Calu3 (cell line): Measurements from ENCODE around the gene TTC38. TPM values are rescaled to one million over a fixed set of nuclear protein-coding genes. Genes with fewer than 3 reads are reported as not detected.

ENCODE experiments used
- BruUV-seq: library from RNA; stranded (reverse); fragments of 400-500 nt; replicated peaks from 2 replicates; lab custom pipeline; 2021; lab: Mats Ljungman, UMichigan
- CTCF ChIA-PET: fragments of 300-600 bp; sonication (Branson Sonifier 250); formaldehyde crosslinking; loops from one replicate; lab custom pipeline; 2022; ENCODE audit warnings: antibody characterized with exemption; lab: Charles Lee
- DNase-seq: peaks from one replicate; pipeline ENCODE4 v3.0.0; 2022
- H3K27ac Mint-ChIP-seq: one replicate; pipeline ENCODE4 v1.8.0; 2022; ENCODE audit warnings: mixed read lengths; ENCODE audit not compliant: unreplicated experiment
- H3K27me3 Mint-ChIP-seq: one replicate; pipeline ENCODE4 v1.8.0; 2022; ENCODE audit warnings: mixed read lengths; ENCODE audit not compliant: unreplicated experiment
- H3K36me3 Mint-ChIP-seq: one replicate; pipeline ENCODE4 v1.8.0; 2022; ENCODE audit warnings: mild to moderate bottlenecking, moderate library complexity, mixed read lengths; ENCODE audit not compliant: insufficient read depth, unreplicated experiment
- H3K4me1 Mint-ChIP-seq: one replicate; pipeline ENCODE4 v1.8.0; 2022; ENCODE audit warnings: mild to moderate bottlenecking, low read depth, mixed read lengths; ENCODE audit not compliant: unreplicated experiment
- H3K4me3 Mint-ChIP-seq: one replicate; pipeline ENCODE4 v1.8.0; 2022; ENCODE audit warnings: mild to moderate bottlenecking, low read depth, moderate library complexity, mixed read lengths; ENCODE audit not compliant: unreplicated experiment
- H3K9me3 Mint-ChIP-seq: one replicate; pipeline ENCODE4 v1.8.0; 2022; ENCODE audit warnings: low read depth, mixed read lengths; ENCODE audit not compliant: unreplicated experiment
- CTCF ChIP-seq: fragments of 200-600 bp; IDR thresholded peaks from one replicate; pipeline ENCODE4 v1.8.0; 2022; ENCODE audit warnings: antibody characterized with exemption; ENCODE audit not compliant: unreplicated experiment
- intact Hi-C: fragments of 100-400 bp; cut with micrococcal nuclease; formaldehyde crosslinking; loops from one replicate; pipeline ENCODE4 v1.10.0; 2022; ENCODE audit not compliant: unreplicated experiment
- total RNA-seq: library from RNA; stranded (reverse); gene quantifications from 2 replicates; pipeline ENCODE4 v1.2.3, GENCODE V29; 2022

The TTC38 gene
- total RNA-seq, 1 experiment from 2014 or later: 31.9 TPM

- no peaks in the 10 kb centered on the region for H3K27me3 Mint-ChIP-seq
- no TSS peak for BruUV-seq
- DNase-seq: no peak
- H3K9me3 Mint-ChIP-seq: no peaks in the 10 kb centered on the region
- no peaks in the 10 kb centered on the region for H3K4me1 Mint-ChIP-seq
- CTCF ChIA-PET: no interaction called here
- H3K27ac Mint-ChIP-seq: no peak overlapping the region
- H3K4me3 Mint-ChIP-seq: no peak overlapping the region
- H3K36me3 Mint-ChIP-seq: no peaks in the 10 kb centered on the region
- intact Hi-C loops: no loop called here
- no peak for TF ChIP-seq CTCF
These were observed 26.9 kb upstream of the TTC38 start for GRCh38 chr22:46240907-46241306.

- no peak for DNase-seq
- Mint-ChIP-seq H3K36me3 (no peaks in the 10 kb centered on the region), H3K4me1 (no peaks in the 10 kb centered on the region), H3K4me3 (no peak overlapping the region), H3K9me3 (no peaks in the 10 kb centered on the region), H3K27me3 (no peaks in the 10 kb centered on the region), H3K27ac (no peak overlapping the region)
- CTCF ChIA-PET: interaction anchor here (0.7 kb wide), 1 partner anchor 264 kb away, joined by 3 read pairs; no protein-coding TSS in a partner anchor
- no peak for TF ChIP-seq CTCF
- intact Hi-C loops: no loop called here
- no TSS peak for BruUV-seq
These were observed 26.3 kb upstream of the TTC38 start for GRCh38 chr22:46241396-46242007.

GRCh38 chr22:46242076-46242475, 25.7 kb upstream of the TTC38 start:
- no peak for DNase-seq
- Mint-ChIP-seq H3K36me3 (no peaks in the 10 kb centered on the region), H3K27me3 (no peaks in the 10 kb centered on the region), H3K4me3 (no peak overlapping the region), H3K9me3 (no peaks in the 10 kb centered on the region), H3K27ac (no peak overlapping the region), H3K4me1 (no peaks in the 10 kb centered on the region)
- intact Hi-C loops: no loop called here
- CTCF ChIA-PET: no interaction called here
- no peak for TF ChIP-seq CTCF
- no TSS peak for BruUV-seq

GRCh38 chr22:46244771-46245170, 23.0 kb upstream of the TTC38 start:
- peaks cover 14% of the 10 kb centered on the region for H3K36me3 Mint-ChIP-seq
- no peaks in the 10 kb centered on the region for H3K27me3 Mint-ChIP-seq
- no peak for TF ChIP-seq CTCF
- no peaks in the 10 kb centered on the region for H3K9me3 Mint-ChIP-seq
- DNase-seq: no peak
- intact Hi-C loops: no loop called here
- no TSS peak for BruUV-seq
- no peak overlapping the region for H3K27ac Mint-ChIP-seq
- CTCF ChIA-PET: interaction anchor here (0.7 kb wide), 1 partner anchor 1287 kb away, joined by 3 read pairs; no protein-coding TSS in a partner anchor
- H3K4me3 Mint-ChIP-seq: no peak overlapping the region
- H3K4me1 Mint-ChIP-seq: no peaks in the 10 kb centered on the region
